GM19463 (cell line): ENCODE measurements around the gene OPCML.

Experiments
- ATAC-seq: cut with Tn5 transposase; IDR thresholded peaks from one replicate; pipeline ENCODE4 v1.9.1; 2021; ENCODE audit warnings: mild to moderate bottlenecking, moderate library complexity; ENCODE audit not compliant: unreplicated experiment

Gene OPCML

DNA sequence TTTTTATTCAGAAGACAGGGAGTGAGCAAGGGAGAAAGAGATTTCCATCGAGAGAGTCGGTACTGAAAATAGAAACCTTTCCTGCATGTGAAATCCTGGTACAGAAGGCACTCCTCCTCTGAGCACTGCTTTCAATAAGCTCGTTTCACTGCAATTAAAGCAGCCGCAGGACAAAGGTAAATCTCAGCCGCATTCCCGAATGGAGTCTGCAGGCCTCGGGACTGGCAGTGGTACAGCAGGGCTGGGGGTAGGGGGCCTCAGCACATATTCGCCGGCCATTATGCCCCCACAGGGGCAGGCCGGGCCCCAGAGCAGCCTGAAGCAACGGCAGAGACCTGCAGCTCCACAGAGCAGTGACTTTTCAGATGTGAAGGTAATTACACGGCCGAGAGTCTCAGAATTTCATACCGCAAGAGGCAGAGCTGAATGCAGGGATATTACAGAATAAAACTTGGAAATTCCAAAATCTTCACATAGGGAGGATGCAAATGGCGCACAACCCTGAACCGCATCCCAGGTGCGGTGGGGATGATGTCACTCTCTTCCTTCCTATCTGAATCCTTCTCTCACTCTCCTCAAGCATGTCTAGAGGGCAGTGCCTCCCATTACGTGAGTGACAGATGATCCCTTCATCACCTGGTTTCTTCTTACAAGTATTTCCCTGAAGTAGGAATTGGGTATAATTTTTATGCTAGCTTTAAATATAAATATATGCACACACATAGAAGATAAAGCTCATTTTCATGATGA, 622.1 kb downstream of the OPCML start:
- ATAC-seq = no peak

- no peak for ATAC-seq
Measured at GRCh38 chr11:132909021-132909606, 623.2 kb downstream of the OPCML start.

DNA sequence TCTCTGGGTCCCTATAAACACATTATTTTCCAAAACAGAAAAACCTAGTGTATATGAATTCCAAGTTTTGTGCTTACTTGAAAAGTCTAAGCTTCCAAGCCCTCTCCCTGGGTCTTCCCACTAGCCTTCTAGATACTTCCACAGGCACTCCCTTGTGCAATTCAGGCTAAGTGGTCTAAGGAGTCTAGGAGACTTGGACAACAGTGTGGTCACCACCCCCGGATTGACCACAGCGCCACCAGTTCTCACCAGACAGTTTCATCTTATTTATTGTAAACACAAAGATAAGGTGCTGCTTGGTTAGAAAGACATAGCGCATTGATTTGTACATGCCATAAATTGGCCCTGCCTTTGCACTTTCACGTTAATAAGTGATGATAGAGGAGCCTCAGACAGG, 623.9 kb downstream of the OPCML start:
- no peak for ATAC-seq

GRCh38 chr11:132907651-132908413, 624.5 kb downstream of the OPCML start:
- ATAC-seq = no peak

DNA sequence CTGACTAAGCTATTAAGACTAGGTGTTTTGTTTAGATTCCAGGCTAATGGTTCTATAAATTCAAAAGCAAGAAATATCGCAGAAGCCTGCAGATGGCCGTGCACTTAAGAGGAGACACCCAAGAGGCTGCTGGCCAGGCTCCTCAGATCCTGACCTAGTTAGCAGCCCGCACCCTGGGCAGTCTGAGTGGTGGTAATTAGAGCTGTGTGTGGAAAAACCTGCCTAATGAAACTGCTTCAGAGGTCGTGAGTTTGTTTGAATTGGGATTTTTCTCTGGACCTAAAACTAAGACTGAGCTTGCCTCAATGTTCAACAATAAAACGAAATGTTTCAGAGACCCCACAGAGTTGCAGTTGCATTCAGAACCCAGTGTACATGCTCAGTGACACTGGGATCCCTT, 627.7 kb downstream of the OPCML start:
- no peak for ATAC-seq

DNA sequence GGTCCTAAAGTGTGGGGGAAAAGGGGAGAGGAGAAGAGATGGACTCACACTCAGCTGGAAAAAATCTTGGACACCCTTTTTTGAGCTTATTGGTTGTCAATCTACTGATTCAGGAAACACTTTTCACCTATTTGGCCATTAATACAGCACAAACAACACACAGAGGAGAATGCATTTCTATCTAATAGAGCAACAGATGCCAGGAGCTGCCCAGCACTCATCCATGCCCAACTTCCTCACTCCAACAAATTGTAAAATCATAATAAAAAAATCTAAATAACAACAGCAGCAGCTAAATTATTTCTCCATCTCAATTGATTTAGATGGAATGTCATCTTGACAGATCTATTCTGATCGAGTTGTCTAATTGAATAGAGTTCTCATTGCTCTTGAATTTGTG, 628.2 kb downstream of the OPCML start:
- no peak for ATAC-seq

DNA sequence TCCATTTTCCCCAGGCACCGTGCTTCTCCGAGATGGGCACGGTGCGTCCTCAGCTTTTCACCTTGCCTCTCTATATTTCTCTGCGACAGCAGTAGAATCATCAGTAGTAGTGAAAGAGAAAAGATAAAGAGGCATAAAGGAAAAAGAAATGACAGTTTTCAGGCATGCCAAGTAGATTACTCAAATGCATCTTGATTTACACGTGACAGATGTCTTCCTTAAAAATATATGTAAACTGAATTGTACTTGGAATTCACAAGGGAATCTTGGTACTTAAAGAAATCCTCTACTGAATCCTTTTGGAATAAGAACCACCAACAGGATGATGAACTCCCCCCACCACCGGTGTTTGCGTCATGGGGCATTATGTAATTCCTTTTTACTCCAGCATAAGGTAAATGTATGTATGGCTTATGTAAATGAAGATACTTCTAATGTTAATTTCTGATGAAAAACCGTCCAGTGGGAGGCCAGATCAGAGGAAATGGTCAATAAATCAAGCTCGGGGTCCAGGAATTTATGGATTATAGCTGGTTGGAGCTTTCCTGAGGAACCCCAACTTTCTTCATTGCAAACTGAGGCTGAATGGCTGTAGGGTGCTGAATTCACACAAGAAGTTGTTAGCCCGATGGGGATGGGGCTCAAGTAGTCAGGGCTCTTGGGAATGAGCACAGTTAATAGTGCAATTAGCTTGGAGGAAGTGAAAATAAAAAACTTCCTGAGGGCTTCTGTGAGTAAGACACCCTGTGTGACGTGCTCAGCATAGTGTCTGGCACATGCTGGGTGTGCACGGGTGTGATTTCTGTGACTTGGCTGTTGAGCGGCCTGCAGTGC, 630.4 kb downstream of the OPCML start:
- no peak for ATAC-seq

DNA sequence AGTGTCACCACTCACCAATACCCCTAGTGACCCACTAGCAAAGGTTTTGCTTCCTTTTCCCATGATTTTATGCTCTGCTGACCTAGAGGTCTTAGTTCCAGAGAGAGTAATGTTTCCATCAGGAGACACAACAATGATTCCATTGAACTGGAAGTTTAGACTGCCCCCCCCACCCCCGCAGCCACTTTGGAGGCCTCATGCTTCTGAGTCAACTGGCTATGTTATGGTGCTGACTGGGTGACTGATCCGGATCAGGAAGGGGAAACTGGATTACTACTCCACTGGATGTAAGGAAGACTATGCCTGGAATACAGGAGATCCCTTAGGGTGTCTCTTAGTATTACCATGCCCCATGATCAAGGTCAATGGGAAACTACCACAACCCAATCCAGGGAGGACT, 633.6 kb downstream of the OPCML start:
- no peak for ATAC-seq

GRCh38 chr11:132898021-132898420, 634.3 kb downstream of the OPCML start:
- no peak for ATAC-seq

DNA sequence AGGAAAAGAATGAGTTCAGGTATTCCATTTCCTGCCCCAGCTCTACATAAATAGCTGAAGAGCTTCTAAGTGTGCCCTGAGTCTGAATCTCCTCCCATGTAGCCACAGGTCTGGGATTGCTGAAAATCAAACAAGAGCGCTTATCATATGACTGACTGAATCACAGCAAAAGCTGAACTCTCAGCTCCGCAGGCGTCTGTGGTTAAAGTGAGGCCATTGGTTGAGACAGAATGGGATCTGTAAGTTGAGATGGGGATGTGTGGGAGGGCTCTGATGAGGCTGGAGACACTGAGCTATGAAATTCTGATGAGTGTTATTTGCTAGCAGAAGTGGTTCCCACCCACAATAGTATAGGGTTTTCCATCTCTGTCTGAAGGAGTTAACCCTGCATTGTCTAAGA, 637.0 kb downstream of the OPCML start:
- no peak for ATAC-seq

GRCh38 chr11:132894606-132895005, 637.7 kb downstream of the OPCML start:
- ATAC-seq = no peak

DNA sequence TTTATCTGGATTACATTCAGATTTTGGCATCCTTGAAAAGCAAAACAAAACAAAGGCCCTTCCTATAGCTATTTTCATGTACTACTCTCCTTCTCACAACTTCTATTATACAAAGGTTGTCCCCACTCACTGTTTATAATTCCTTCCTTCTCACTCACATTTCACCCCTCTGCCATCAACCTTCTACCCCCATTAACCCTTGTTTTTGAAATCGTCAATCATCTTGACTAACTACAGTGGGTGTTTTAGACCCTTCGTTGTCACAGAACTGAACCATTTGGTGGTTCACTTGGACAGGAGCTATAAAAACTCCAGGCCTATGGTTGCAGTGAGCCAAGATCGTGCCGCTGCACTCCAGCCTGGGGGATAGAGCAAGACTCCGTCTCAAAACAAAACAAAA, 639.4 kb downstream of the OPCML start:
- ATAC-seq = no peak

DNA sequence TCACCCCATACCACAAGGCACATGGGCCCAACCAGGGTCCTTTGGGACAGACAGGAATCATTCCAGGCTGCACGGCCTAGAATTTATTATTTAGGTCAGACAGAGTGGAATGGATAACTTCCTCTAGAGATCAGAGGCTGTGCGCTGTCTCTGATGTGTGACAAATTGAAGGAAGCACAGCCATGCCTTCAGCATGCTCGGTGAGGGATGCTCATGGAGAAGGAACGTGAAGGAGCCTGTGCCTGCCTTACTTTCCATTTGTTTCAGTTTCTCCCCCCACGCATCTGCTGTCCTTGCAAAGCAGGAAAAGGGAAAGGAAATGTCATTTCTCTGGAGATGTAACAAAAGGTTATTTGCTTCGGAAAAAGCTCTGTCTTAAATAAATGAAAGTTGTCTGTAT, 644.1 kb downstream of the OPCML start:
- ATAC-seq = no peak

DNA sequence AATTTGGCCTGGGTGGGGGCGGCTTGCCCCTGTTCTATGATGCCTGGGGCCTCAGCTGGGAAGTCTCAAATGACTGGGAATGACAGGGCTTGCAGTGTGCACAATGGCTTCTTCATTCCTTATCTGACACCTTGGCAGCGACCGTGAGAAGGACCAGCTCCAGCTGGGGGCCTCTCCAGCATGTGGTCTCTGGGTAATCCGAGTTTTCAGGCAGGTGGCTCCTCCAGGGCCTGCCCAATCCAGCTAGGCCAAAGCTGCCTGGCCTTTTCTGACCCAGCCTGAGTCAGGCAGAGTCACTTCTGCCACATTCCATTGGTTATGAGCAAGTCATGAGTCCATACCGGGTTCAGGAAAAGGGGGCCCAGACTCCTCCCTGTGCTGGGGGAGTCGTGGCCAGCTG, 646.0 kb downstream of the OPCML start:
- ATAC-seq = no peak

GRCh38 chr11:132883241-132883640, 649.1 kb downstream of the OPCML start:
- ATAC-seq = no peak

DNA sequence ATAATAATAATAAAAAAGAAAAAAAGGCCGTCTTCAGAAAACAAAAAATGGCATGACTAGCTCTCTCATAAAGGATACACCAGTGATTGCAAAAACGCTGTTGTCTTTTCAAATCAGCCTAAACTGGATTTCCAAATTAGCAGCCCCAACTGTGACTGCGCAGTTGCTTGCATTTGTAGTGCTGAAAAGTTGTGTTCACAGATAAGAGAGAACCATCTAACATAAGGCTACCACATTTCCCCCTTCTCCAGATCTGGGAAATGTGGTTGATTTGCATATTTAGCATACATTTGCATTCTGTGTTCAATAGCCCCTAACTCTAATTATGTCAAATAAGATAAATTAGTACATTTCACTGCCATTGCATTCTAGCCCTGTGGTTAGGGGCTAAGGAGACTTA, 650.7 kb downstream of the OPCML start:
- no peak for ATAC-seq

DNA sequence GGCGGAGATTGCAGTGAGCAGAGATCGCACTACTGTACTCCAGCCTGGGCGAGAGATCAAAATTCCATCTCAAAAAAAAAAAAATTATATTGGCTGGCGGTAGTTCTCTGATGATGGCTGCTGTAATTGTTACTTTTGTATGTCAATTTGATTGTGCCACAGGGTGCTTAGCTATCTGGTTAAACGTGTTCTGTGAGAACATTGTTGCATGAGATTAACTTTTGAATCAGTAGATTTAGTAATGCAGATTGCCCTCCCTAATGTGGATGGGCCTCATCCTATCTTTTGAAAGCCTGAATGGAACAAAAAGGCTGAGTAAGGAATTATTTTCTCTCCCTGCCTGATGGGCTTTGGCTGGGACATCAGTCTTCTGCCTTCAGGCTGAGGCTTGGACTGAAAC, 654.2 kb downstream of the OPCML start:
- ATAC-seq = no peak

DNA sequence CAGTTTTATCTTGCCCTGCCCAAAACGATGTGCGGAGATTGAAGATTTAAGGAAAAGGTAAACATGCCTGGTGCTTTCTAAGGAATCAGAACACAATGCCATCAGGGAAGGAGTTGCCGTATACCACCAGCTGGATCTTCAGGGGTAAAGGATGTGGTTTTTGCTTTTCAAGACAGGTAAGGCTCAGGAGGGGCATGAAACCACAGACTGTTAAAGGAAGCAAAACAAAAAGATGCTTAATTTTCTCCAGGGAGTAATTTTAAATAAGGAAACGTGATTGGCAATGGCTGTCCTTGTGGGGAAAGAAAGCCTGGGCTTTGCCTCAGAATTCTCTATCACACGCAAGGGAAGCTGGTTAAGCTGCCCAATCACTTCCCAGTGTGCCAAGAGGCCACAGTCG, 655.6 kb downstream of the OPCML start:
- ATAC-seq = no peak

DNA sequence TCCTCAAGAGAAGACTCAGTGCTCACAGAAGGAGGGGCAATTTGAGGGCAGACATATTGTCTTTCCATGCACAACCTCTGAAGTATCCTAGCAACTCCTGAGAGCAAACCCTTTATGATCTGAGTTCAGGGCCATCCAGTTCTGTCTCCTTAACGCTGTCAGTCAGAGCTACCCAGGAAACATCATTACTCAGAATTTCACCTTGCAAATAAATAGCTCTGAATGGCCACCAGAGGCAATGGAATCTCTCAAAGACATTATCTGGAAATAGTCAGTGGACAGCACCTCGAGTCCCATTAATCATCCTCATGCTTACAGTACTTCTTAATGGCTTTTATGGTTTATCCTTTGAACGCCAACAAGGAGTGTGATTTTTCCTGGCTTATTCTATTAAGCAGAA, 656.1 kb downstream of the OPCML start:
- no peak for ATAC-seq

DNA sequence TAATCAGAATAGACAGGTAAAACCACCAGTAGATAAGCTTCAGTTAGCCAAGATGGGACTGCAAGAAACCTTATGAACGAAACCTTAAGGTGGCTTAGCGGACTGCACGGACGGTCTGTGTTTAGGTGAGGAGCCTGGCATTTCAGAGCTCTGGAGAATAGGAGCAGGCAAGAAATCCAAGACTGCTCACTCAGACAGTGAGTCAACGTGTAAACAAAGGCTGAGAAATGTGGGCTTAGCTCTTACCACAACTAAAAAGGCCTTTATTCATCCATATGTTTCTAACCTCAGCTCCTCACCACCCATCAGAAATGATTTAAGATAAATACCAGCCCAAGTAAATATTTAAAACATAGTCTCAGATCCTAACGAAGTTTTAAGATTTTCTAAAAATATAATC, 657.7 kb downstream of the OPCML start:
- no peak for ATAC-seq

GRCh38 chr11:132873841-132874240, 658.5 kb downstream of the OPCML start:
- no peak for ATAC-seq
